Body of pancreas (tissue), 4 donors: ENCODE measurements around the gene CADM3.

Experiments
- CTCF ChIP-seq, 7 experiments: fragments of 450-650 bp in 4 of 7; fragments of 200-600 bp in 3 of 7; sonication (generic) in 3 of 7; IDR thresholded peaks; one replicate each; pipeline ENCODE4 v1.5.1; 2016 to 2019; ENCODE audit warnings: antibody characterized with exemption in 7 of 7
- POLR2A ChIP-seq, 3 donors: fragments of 450-650 bp; IDR thresholded peaks; one replicate each; pipeline ENCODE4 v1.6.1; 2016; ENCODE audit warnings: antibody characterized with exemption in 3 of 3, mild to moderate bottlenecking in 2 of 3

- TF ChIP-seq CTCF (IDR thresholded peaks at IDR 0.05) (no peak), POLR2A (IDR thresholded peaks at IDR 0.05) (no peak)
Observed at GRCh38 chr1:159212596-159212995, 41.2 kb downstream of the CADM3 start.
